ENCODE results near the gene FIGNL1.

Gene FIGNL1

DNA sequence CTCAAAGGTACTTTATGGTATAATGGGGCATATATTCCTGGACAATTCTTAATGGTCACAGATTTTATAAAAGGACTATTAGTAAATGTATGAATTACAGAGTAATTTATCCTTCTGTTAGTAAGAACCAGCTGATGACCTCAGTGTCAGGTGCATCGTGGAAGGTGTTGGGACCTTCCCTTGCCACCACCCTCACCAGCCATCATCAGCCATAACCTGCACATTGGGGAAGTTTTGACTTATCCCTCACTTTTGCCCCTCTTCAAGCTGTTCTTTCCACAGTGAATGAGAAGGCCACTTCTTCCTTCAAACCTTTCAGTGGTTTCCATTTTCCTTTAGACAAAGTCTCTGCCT lies 52.2 kb downstream of the FIGNL1 start:
- DNase-seq (ENCODE audit: extremely low read depth in 1 of 2, low read depth in 1 of 2): no peak

DNA sequence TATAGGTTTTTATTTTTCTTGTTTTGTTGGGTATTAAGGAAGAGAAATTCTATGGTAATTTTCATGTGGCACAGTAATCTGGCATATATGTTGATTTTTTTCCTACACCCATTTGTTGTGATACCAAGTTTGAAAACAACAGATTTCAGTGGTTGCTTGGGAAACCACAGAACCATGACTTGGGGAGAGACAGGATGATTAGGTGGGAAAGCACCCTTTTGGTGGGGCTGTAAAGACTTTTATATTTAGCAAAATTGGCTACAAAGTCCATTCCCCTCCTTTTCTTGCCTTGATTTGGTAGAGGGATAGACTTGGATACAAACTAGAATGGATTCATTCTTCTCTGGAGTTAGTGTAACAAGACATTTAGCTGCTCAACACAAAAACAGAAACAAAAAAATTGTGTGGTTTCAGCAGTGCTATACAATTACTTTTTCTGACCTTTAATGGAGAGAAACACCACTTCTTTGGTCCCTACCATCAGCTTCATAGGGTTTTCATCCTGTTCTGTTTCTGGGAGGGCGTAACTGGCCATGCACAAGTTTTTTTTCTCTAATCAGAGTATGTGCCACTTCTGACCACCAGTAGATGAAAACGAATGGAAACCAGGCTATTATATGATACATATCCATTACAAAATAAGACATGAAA lies 52.7 kb downstream of the FIGNL1 start:
- no peak for DNase-seq (ENCODE audit: extremely low read depth in 1 of 2, low read depth in 1 of 2)

DNA sequence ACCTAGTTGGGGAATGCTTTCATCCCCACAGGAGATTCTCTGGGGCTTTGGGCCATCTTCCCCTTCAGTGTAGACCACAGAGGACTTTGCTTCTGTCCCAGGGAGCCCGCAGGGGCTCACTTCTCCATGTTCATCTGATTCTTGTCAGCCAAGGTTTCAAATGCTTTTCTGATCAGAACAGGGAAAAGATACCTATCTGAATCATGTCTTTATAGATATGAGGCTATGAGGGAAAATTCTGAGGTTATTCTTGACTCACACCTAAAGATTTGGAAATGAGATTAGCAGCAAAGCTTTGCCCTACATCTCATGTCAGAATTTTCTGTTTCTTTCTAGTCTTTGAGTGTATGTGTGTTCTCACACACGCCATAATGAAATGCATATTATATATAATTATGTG lies 53.3 kb downstream of the FIGNL1 start:
- no peak for DNase-seq (ENCODE audit: extremely low read depth in 1 of 2, low read depth in 1 of 2)

DNA sequence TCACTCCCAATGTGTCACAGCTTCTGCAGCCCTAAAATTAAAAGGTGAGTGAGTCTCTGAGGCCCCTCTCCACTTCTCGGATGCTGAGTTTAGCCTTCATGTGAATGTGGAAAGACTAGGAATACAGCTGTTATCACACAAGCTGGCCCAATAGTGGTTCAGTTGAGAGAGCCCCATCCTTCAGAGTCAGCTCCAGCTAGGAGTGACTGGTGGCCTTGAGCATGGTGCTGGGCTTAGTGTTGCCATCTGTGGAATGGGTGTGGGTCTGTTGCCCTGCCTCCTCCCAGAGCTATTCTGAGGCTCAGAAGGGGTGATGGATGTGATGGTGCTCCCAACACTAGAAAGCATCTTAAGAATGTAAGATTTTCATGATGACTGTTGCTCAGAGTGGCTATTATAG lies 55.8 kb downstream of the FIGNL1 start:
- DNase-seq (ENCODE audit: extremely low read depth in 1 of 2, low read depth in 1 of 2): no peak
